GM21717 (cell line): ENCODE data around the gene KLHDC10.
"Not testable (repeated sequence)": the region's sequence is repeated elsewhere in the genome, so short reads cannot be mapped to it uniquely, and the experiment has no call there.

Experiments
- ATAC-seq: cut with Tn5 transposase; IDR thresholded peaks from one replicate; pipeline ENCODE4 v1.9.1; 2021; ENCODE audit warnings: mild to moderate bottlenecking, moderate library complexity; ENCODE audit not compliant: unreplicated experiment

KLHDC10 gene, protein sequence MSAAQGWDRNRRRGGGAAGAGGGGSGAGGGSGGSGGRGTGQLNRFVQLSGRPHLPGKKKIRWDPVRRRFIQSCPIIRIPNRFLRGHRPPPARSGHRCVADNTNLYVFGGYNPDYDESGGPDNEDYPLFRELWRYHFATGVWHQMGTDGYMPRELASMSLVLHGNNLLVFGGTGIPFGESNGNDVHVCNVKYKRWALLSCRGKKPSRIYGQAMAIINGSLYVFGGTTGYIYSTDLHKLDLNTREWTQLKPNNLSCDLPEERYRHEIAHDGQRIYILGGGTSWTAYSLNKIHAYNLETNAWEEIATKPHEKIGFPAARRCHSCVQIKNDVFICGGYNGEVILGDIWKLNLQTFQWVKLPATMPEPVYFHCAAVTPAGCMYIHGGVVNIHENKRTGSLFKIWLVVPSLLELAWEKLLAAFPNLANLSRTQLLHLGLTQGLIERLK

DNA sequence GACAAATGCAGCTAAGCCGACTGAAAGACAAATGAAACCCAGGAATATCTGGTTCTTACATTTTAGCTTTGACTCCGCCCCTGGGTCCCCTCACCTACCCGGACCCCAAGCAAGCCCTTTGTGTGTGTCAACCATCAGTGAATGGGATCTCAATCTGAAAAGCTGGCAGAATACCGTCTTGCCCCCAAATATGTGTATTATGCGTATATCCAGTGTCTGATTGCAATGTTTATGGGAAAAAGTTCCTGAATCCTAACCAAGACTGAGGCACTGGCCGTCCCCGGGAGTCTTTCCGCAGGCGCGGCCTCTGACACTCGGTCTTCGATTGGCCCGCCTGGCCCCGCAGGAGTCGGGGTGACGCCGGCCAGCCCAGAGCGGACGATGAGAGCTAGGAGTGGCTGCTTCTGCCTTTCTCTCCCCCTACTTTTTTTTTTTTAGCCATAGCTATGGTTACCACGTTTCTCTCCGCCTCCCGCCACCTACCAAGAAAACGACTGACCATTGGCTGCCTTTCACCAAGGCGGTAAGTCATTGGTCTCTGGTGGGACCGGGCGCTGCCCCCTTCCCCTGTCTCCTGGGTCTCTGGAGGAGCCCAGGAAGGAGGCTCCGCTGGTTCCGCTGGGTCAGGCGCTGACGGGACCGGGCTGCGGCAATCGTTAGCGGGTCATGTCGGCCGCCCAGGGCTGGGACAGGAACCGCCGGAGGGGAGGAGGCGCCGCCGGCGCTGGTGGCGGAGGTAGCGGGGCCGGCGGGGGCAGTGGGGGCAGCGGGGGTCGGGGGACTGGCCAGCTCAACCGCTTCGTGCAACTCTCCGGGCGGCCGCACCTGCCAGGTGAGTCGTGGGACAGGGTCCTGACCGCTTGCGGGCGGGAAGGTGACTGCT is at the start of gene KLHDC10:
Gene KLHDC10 (plus strand): TSS at position 557 of the 883 bp plus-strand sequence. CDS start 110 bp downstream, at position 667.
- peak; percentile 96 for ATAC-seq

DNA sequence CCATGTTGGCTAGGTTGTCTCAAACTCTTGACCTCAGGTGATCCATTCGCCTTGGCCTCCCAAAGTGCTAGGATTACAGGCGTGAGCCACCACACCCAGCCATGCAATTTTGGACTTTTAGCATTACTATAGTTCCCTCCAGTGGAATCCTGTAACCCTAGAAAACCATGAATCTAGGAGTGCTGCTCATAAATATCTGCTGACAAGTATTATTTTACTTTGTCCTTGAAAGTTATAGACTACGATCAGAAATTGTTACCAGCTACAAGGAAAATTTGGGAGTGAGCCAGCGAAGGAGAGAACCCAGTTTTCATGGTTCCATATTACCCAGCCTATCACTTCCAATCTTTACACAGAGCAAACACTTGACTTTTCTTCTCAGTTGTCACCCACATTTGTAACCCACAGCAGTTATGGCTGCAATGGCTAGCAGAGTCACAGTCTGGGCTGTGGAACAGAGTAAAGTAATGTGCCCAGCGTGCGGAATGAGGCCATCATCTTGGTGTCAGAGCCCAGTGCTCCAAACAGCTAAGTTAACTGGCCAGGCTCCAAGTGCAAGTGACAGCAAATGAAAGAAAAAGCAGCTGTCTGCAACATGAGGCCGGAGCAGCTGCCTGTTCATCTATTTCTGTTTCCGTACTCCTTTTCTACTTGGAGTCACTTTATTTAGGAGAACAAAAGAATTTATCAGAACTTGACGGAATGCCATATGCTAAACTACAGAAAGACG is 49.1 kb upstream of the KLHDC10 start:
- no peak for ATAC-seq

DNA sequence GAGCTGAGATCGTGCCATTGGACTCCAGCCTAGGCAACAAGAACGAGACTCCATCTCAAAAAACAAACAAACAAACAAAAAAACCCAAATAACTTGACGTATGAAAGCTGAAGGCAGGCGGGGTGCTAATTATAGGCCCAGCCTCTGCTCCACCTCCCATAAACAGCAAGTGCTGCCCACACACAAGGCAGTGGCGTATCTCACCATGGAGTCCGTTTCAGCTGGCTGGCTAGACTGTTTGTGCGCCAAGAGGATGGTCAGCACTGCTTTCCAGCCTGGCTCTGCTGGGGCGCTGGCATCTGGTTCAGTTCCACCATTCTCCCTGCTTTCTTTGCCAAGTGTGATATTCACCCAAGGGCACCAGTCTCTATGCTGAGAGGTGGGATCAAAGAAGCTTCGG is 48.2 kb upstream of the KLHDC10 start:
- no peak for ATAC-seq

DNA sequence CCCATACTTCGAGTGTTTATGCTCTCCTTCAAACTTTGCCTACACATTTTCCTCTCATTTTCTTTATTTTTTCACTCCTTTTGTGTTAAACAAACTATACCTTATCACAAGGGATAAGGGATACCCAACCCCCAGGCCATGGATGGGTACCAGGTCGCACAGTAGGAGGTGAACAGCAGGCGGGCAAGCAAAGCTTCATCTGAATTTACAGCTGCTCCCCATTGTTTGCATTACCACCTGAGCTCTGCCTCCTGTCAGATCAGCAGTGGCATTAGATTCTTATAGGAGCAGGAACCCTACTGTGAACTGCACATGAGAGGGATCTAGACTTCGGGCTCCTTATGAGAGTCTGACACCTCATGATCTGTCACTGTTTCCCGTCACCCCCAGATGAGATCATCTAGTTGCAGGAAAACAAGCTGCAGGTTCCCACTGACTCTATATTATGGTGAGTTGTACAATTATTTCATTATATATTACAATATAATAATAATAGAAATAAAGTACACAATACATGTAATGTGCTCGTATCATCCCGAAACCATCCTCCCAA is 47.6 kb upstream of the KLHDC10 start:
- ATAC-seq = no peak

DNA sequence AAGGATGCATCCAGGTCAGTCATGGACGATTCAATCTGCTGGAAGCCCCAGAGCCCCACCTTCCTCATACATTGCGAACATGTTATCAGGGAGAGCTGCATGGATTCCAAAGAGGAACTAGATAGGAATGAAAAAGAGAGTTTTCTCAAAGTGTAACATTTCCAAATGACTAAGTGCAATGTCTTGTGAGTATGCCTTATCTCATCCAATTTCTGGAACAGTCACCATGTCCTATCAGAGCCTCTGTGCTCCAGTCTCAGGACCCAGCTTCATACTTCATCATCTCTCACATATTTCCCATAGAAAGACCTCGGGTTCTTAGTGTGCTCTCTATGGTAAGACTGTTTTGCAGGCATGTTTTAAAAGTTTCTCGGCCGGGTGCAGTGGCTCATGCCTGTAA is 45.9 kb upstream of the KLHDC10 start:
- no peak for ATAC-seq

DNA sequence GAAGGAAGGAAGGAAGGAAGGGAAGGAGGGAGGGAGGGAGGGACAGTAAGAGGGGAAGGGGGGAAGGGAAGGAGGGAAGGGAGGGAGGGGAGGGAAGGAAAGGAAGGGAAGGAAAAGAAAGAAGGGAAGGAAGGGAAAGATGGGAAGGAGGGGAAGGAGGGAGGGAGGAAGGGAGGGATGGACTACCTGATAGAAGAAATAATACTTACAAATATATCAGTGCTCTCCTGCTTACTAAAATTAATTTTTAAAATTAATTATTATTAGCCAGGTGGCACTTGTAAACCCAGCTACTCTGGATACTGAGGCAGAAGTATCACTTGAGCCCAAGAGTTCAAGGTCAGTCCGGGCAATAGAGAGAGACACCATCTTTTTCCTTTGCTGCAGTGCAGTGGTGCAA is 37.6 kb upstream of the KLHDC10 start:
- ATAC-seq = no peak

DNA sequence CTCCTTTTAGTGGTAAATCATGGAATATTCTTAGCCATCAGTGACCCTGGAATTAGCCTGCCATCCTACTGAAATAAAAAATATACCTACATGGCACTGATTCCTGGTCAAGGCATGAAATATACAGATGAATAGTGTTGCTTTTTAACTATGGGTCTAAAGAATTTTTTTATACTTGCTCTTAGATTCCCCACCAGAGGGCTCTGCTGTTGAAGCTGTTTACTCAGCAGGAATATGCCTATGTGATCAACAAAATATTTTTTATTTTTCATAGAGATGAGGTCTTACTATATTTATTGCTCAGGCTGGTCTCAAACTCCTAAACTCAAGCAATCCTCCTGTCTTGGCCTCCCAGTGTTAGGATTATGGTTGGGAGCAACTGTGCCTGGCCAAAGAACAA is 32.6 kb upstream of the KLHDC10 start:
- ATAC-seq = no peak

DNA sequence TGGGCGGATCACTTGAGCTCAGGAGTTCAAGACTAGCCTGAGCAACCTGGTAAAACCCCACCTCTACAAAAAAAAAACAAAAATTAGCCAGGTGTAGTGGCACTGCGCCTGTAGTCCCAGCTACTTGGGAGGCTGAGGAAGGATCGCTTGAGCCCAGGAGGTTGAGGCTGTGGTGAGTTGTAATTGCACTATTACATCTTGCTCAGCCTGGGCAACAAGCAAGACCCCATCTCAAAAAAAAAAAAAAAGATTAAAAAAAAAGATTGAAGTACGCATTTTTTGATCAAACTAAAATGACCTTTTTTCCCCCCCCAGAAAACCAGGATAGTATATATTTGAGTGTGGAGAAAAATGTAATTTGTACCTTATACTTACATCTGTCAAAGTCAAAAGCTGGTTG is 29.8 kb upstream of the KLHDC10 start:
- no peak for ATAC-seq

DNA sequence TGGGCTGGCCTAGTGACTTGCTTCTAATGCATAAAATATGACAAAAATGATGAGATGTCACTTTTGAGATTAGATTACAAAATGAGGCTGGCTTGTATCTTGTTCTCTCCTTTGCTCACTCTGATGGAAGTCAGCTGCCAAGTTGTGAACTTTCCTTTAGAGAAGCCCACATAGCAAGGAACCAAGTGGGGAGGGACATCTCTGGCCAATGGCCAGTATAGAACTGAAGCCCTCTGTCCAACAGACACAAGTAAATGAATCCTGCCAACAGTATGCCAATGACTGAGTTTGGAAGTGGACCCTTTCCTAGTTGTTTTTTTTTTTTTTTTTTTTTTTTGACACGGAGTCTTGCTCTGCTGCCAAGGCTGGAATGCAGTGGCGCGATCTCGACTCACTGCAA is 22.5 kb upstream of the KLHDC10 start:
- no peak for ATAC-seq

DNA sequence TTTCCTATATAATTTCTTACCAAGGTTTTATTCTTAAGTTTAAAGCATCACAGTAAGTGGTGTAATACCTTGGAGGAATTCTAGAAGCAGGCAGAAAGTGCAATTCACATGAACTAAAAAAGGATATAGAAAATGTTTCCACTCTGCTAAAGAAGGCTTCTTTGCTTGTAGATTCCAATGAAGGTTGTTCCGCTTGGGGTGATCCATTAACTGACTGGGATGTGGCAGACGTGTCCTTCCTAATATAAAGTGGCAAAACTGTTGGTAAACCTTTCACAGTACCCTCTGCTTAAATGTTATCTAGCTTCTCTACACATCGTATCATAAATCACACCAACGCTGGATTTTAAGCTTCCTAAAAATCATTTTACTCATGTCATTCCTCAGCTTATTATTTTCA is 21.4 kb upstream of the KLHDC10 start:
- no peak for ATAC-seq

DNA sequence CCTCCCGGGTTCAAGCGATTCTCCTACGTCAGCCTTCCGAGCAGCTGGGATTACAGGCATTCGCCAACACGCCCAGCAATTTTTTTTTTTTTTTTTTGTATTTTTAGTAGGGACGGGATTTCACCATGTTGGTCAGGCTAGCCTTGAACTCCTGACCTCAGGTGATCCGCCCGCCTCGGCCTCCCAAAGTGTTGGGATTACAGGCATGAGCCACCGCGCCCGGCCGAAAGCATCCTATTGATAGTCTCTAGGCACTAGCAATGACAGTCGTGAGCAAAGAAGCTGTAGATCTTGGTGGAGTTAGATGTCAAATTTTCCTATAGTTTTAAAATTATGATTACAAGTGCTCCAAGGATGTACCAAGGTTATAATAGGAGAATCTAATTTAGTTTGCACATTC is 18.1 kb upstream of the KLHDC10 start:
- ATAC-seq = not testable (repeated sequence)

DNA sequence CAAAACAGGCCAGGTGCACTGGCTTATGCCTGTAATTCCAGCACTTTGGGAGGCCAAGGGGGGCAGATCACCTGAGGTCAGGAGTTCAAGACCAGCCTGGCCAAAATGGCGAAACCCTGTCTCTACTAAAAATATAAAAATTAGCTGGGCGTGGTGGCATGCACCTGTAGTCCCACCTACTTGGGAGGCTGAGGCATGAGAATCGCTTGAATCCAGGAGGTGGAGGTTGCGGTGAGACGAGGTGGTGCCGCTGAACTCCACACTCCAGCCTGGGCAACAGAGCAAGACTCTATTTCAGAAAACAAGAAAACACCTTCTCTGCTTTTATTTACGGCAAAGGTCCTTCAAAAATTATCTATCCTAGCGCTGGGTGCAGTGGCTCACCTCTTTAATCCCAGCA is 15.1 kb upstream of the KLHDC10 start:
- not testable (repeated sequence) for ATAC-seq

DNA sequence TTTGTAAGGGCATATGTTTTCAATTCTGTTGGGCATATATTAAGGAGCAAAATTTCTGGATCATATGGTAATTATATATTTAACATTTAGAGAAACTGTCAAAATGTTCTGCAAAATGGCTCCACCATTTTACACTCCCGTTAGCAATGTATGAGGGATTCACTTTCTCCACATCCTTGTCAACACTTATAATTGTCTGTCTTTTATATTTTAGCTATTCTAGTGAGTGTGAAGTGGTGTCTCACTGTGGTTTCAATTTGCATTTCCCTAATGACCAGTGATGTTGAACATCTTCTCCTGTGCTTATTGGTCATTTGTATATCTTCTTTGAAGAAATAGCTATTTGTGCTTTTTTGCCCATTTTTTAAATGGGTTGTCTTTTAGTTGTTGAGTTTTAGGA is 8.1 kb upstream of the KLHDC10 start:
- no peak for ATAC-seq

DNA sequence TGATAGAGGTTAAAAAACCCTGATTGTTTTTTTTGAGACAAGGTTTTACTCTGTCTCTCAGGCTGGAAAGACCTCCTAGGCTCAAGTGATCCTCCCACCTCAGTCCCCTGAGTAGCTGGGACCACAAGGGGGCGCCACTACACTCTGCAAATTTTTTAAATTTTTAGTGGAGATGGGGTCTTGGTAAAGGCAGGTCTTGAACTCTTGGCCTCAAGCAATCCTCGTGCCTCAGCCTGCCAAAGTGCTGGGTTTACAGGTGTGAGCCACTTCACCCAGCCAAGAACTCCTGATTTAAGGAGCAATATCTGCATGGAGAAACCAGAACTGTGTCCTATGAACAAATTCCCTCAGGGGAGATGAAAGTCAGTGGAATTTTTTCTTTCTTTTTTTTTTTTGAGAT is 7.3 kb upstream of the KLHDC10 start:
- ATAC-seq = no peak

DNA sequence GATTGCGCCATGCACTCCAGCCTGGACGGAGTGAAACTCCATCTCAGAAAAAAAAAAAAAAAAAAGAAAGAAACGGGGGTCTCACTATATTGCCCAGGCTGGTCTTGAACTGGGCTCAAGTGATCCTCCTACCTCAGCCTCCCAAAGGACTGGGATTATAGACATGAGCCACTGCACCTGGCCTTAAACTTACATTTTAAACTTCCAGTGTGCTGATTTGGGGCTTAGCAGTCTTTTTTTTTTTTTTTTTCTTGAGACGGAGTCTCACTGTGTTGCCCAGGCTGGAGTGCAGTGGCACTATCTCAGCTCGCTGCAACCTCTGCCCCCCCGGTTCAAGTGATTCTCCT is 5.8 kb upstream of the KLHDC10 start:
- ATAC-seq = not testable (repeated sequence)

DNA sequence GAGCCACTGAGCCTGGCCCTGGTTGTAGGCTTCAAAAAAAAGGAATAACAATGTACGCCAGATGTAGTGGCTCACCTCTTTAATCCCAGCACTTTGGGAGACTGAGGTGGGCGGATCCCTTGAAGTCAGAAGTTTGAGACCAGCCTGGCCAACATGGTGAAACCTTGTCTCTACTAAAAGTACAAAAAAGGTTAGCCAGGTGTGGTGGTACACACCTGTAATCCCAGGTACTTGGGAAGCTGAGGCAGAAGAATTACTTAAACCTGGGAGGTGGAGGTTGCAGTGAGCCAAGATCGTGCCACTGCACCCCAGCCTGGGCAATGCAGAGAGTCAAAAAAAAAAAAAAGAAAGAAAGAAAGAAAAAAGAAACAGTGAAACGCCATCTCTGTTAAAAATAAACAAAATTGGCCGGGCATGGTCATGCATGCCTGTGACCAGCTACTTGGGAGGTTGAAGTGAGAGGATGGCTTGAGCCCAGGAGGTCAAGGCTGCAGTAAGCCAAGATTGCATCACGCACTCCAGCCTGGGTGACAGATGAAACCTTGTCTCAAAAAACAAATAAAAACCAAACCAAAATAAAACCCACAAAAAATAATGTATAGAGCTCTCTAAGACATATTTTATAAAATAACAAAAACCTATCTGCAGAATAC is 4.7 kb upstream of the KLHDC10 start:
- no peak for ATAC-seq

DNA sequence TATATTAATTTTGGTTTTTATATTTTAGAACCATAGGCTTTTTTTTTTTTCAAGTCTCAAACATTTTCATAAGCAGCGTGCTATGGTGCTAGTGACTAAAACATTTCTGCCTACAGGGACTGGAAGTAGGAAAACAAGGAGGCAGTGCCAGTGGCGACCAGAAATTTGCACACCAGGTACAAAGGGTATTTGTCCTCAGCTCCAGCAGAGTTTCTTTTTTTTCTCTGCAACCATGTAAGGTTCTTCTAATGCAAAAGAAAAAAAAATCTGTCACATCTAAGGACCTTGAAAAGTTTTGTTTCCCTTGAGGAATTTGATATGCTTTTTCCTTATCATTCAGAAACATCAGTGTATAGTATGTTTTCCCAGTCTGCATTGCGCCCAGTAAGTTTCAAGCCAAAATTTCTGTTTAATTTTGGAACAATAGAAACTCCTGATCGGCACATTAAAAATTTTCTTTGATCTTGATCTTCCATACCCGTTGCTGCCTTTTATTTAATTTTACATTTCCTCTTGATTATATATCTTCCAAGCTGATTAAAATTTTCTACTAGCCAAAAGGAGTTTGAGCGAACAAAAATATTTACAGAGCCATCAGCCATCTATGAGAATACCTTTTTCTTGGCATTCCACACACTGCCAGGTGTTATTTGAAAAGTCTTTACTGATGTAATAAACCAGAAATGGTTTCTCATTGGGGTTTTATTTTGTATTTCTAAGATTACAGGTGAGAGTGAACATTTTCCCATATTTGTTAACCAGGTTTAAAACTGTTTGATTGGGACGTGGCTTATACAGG is 956 bp upstream of the KLHDC10 start:
- no peak for ATAC-seq

DNA sequence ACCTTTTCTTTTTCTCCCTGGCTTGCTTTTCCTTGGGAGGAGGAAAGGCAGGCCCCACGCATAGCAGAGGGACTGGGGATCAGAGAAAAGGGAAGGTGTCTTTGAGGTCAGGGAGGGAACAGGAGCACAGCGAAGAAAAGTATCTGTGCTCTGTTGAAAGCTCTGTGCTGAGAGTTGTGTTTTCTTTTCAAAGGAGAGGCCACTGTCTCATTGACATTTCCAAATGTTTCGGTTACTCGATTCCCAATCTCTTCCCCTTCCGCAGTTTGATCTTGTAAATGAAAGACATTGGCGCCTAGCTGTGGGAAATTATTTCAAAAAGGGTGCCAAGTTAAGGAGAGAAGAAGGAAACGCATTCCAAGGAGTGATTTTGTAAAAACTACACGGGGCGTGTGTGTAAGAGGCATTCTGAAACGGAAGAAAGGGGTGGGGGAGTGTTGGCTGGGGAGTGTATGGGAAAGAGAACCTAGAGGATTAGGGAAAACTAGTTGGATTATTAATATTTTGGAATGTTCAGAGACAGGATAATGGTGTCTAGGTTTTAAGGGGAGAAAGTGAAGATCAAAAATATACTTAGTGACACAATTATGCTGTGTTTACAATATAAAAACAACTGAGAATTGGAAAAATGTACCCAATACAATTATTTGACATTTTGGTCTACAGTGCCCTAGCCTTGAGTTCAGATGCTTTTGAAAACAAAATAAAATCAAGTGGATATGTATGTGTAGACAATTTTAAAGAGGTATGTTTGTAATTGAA is 708 bp downstream of the KLHDC10 start:
- ATAC-seq = peak; percentile 6
